Caki2 (cell line): Measurements from ENCODE around the gene KCNK4. TPM values are rescaled to one million over a fixed set of nuclear protein-coding genes. Genes with fewer than 3 reads are reported as not detected.

Experiments
- DNase-seq: peaks from one replicate; pipeline ENCODE4 v3.0.0-alpha.2; 2015; ENCODE audit warnings: low read depth
- in situ Hi-C: cut with HindIII; loops from 2 replicates; pipeline ENCODE4 v1.10.0; 2016; ENCODE audit warnings: low sequenced_read_pairs, low pct_unique_long_range_greater_than_20kb, mixed read lengths
- total RNA-seq: library from RNA; depleted of rRNA; stranded (reverse); fragments of >200 nt; shearing (Covaris generic); gene quantifications from 2 replicates; pipeline ENCODE4 v1.2.3, GENCODE V29; 2014; ENCODE audit warnings: low replicate concordance

The KCNK4 gene
- total RNA-seq, 1 experiment from 2014 or later: not detected

DNA sequence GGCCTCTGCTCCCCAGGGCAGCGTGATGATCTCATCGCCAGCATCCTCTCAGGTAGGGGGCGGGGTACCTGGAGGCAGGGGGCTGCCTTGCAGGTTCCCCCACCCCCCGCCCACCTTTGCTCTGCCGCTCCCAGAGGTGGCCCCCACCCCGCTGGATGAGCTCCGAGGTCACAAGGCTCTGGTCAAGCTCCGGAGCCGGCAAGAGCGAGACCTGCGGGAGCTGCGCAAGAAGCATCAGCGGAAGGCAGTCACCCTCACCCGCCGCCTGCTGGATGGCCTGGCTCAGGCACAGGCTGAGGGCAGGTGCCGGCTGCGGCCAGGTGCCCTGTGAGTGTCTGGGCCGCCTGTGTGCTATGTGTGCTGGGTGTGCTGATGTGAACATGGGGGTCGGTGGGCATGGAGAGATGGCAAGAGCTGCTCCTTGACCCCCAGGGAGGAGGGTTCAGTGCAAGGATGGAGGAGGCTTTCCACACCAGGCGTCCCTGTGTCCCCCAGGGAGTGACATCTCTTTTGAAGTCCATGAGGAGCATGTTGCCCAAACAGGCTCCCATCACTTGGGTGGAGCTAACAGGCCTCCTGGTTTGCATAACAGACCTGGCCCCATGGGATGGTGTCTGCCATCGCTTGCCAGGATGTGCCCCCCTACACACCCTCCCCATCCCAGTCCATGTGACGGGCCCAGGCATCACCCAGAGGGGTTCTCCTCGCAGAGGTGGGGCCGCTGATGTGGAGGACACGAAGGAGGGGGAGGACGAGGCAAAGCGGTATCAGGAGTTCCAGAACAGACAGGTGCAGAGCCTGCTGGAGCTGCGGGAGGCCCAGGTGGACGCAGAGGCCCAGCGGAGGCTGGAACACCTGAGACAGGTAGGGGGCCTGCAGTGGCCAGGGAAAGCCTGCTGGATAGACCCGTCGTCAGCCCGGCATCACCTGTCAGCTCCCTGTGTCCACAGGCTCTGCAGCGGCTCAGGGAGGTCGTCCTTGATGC is 25.6 kb upstream of the KCNK4 start:
- in situ Hi-C loops: no loop called here
- DNase-seq: no peak

DNA sequence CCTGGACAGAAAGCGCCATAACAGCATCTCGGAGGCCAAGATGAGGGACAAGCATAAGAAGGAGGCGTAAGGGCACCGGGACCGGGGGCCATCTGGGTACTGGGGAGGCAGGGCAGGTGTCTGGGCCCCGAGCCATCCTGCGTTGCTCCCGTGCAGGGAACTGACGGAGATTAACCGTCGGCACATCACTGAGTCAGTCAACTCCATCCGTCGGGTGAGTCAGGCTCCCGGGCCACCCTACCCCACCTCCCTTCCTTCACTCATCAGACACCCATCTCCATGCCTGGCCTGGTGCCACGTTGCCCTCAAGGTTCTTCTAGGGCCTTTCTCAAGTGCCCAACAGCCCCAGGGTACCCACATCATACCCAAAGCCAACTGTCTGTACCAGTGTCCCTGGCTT is 24.8 kb upstream of the KCNK4 start:
- in situ Hi-C loops: no loop called here
- no peak for DNase-seq

DNA sequence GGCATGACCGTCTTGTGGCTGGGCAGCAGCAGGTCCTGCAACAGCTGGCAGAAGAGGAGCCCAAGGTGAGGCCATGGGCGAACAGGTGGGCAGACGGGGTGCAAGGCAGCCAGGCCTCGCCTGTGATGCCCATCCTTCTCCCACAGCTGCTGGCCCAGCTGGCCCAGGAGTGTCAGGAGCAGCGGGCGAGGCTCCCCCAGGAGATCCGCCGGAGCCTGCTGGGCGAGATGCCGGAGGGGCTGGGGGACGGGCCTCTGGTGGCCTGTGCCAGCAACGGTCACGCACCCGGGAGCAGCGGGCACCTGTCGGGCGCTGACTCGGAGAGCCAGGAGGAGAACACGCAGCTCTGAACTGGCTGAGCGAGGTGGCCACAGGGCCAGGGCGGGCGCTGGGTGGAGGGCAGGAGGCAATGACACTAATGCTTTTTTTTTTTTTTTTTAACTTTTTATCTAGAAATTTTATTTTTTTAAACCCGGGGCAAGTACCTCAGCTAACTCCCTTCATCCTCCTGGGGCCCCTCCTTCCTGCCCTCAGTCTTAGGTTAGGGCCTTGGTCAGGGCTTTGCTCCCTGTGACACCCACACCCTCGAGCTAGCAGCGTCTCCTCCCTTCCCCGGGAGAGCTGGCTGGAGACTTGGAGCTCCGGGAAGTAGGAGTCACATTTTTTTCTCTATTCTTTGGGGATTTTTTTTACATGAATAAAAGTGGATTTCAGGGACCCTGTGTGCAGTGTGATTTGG is 23.7 kb upstream of the KCNK4 start:
- in situ Hi-C loops: no loop called here
- DNase-seq: no peak

DNA sequence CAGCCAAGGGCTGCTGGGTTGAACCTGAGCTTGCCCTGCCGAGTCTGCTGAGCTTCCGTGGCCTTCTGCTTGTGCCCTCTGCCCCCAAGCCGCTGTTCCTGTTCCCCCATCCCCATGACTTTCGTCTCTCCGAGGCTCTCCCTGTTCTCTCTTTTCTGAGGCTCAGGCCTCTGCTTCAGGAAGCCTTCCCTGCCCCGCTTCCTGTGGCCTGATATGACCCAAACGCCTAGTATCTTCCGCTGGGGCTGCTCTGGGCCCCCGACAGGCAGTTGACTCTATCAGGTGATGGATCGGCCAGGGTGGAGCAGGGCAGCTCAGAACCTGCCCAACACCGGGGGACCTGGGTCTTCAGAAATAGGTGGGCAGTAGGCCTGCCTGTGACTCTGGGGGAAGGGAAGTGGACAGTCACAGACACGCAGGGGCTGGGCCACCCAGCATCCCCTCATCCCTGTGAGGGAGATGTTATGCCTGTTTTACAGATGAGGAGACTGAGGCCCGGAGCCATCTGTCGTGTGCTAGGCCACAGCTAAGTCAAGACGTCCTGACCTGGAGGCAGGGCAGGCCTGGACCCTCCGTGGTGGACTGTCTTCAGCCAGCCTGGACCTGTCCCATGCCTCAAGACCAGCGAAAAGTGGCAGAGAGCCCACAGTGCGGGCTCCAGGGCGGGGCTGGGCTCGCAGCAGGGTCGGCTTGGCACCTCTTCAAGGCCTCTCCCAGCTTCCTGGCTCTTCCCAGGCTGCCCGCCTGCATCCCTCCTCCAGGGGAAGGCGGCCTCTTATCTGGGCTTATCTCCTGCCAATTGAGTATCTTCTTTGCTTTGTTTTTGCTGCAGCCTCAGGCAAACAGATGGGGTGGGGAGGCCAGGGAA is 22.8 kb upstream of the KCNK4 start:
- DNase-seq: peak; percentile 44
- in situ Hi-C loops: no loop called here

DNA sequence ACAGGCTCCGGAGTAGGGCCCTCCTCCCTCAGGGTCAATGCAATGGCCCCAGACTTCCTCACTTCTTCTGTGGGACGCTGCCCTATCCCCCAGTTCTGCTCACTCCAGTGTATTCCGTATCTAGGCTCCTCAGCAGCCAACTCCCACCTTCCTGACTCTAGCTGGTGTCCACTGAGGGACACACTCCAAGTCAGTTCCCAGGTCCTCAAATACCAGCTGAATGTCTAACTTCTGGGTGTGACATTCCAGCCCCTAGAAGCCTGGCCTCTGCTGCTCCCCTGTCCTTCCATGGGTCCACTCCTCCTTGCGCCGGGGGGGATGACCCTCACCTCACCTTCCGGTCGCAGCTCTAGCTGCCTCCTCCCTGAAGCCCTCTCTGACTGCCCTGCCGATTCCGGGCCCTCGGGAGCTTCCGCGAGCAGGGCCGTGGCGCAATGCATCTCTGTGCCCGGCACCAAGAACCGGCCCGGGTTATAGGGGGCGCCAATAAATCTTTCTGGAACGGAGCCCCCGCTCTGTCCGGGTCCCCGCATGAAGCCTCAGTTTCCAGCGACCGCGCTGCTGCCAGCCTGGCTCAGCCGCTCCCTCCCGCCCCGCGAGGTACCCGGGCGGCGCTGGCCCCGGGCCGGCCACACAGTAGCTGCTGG is 22.1 kb upstream of the KCNK4 start:
- in situ Hi-C loops: no loop called here
- peak; percentile 50 for DNase-seq

DNA sequence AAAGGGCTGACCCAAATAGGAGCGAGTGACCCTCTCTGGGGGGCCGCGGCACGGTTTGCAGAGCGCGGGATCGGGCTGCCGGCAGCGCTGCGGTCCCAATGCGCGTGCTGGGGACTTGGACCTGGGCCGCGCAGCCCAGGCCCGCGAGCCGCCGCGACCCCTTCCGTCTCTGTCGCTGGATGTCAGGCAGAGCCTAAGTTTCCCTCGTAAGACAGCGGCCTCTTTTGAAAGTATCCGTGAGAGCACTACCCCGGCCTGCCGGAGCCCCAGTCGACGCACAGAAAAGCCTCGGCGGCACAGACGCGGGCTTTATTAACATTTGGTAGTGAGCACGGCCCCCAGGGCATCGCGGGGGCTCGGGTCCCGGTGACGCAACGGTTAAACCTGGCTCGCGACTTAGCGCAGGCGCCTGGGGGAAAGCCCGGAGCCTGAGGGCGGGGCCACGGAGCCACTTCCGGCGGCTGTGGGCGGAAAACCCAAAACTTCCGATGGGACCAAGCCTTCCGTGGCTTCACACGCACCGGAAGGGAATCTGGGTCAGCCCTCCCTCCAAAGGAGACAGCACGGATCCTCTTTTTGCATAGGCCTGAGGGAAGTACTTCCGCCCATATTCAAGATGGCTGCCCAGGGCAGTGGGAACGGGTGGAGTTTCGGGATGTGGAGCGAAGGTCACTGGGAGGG is 21.4 kb upstream of the KCNK4 start:
- DNase-seq: peak; percentile 99
- in situ Hi-C loops: no loop called here

DNA sequence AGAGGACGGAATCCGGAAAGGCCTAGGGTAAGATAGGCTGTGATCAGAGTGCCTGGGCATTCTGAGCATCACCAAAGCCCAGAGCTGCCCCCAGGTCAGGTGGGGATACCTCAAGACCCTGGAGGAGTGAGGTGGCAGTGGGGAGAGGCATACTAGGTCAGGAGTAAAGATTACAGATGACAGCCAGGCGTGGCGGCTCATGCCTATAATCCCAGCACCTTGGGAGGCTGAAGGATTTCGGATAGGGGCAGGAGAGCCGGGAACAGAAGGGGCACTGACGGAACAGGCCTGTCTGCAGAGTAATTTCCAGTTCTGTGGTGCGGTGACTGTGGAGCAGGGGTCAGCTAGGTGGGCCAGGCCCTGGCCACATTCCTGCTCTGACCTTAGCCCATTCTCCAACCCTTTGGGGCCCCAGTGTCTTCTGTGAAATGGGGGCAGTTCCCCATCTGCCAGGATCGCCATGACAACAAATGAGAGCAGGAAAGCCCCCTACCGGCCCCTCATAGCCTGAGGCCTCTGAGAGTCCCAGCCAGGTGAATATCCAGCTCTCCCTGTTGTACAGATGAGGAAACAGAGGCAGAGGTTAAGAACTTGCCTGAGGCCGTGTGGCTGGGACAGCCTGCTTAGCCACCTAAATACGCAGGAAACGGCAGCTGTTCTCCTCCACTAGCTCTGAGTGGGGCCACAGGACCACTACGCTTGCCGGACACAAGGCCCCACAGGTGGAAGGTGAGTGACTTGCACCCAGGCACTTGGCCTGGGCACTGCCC is 15.9 kb upstream of the KCNK4 start:
- in situ Hi-C loops: no loop called here
- no peak for DNase-seq

DNA sequence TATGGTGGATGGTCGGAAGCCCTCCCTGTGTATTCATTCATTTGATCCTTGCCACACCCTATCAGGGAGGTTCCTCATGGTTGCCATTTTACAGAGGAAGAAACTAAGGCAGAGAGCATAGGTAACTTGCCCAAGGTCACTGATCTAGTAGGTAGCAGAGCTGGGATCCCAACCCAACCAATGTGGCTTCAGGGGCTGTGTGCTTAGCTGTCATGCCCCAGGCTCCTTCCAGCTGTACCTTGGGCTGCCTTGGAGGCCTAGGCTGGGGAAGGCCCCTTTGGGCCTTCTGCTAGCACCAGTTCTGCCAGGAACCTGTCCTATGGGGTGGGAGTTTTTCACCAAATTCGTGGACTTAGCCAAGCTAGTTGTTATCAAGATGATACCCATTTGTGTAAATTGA is 15.3 kb upstream of the KCNK4 start:
- no peak for DNase-seq
- in situ Hi-C loops: no loop called here

DNA sequence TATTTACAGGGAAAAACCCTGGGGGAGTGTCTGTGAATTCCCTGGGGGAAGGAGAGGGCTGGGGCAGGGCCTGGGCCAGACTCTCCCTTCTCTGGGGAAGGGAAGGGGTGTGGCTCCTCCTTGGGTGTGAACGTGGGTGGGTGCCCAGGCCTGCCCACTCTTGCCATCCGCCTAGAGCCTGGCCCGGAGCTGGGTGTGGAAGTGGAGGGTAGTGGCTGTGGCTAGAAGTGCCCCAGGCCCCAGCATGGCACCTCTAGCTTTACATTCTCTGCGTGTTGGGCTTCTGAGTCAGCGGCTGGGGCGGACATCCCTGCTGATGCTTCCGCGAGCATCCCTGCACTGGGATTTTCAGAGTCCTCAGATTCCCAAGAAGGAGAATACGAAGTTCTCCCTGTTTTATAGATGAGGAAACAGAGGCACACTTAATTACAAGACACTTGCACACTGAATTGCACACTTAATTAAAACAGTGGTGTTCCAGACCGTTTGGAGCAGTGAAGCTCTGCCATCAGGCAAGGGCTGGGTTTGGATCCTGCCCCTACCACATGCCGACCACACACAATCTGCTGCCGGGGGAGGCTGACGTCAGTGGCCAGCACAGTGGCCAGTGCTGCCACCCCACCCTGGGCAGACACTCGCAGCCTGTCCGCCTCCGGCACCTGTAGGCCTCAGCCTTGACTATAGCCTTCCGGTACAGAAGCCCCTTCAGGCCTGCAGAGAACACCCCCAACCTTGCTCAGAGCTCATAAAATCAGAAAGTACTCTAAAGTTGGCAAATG is 14.3 kb upstream of the KCNK4 start:
- DNase-seq: no peak
- in situ Hi-C loops: no loop called here

DNA sequence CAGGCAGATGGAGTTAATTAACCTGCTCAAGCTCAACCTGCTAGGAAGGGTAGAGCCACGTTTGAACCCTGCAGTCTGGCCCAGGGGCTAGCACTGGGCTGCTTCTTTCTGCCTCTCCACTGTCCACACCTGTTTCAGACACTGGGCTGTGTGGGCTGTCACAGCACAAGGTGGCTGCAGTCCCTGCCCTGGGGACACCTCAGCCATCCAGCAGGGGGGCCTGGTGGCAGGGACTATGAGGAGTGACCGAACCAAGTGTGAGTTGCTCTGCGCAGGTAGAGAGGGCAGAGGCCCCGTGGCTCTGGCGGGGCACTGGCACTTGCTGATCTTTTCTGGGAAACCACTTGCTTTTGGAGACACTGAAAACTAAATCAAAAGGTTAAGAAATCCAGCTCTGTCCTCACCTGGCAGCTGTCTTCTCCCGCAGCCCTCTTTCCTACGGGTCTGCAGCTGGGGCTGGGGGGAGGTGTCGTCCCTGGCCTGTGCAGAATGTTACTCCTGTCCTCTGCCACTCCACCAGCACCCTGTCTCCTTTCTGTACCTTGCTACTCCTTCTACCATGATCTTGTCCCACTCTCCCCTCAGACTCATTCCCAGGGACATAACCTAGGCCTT is 12.4 kb upstream of the KCNK4 start:
- in situ Hi-C loops: no loop called here
- DNase-seq: no peak

DNA sequence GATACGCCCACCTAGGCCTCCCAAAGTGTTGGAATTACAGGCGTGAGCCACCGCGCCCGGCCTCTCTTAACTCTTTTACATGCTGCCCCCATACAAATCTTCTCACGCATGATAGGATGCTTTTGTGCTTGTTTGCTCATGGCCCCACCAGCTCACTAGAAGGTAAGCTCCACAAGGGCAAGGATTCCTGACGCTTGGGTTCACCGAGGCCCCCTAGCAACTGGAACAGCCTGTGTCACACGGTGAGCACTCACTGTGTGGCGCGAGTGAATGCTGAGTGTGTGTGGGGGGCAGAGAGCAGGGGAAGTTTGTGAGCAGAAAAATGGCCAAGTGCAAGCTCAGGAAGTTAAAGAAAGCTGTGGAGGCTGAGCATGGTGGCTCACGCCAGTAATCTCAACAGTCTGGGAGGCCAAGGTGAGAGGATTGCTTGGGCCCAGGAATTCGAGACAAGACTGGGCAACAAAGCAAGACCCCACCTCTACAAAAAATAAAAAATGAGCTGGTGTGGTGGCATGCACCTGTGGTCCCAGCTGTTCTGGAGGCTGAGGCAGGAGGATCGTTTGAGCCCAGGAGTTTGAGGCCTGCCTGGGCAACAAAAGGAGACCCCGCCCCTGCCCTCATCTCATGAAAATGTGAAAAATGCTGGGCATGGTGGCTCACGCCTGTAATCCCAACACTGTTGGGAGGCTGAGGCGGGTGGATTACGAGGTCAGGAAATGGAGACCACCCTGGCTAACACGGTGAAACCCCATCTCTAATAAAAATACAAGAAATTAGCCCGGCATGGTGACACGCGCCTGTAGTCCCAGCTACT is 8.9 kb upstream of the KCNK4 start:
- no peak for DNase-seq
- in situ Hi-C loops: no loop called here

DNA sequence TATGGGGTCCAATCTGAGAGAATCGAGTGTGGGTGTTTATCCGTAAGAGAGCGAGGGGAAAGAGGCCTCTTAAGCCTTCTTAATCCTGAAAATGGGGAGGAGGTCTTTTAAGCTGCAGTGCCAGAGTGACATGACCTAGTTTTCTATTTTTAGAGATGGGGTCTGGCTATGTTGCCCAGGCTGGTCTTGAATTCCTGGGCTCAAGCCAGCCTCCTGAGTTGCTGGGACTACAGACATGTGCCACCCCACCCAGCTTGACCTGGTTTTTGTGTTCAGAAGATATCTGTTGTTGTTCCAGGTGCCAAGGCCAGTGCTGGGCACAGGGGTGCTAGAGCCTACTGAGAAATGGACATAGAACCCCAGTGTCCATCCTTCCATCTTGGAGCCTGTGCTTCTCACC is 8.0 kb upstream of the KCNK4 start:
- in situ Hi-C loops: no loop called here
- DNase-seq: no peak

DNA sequence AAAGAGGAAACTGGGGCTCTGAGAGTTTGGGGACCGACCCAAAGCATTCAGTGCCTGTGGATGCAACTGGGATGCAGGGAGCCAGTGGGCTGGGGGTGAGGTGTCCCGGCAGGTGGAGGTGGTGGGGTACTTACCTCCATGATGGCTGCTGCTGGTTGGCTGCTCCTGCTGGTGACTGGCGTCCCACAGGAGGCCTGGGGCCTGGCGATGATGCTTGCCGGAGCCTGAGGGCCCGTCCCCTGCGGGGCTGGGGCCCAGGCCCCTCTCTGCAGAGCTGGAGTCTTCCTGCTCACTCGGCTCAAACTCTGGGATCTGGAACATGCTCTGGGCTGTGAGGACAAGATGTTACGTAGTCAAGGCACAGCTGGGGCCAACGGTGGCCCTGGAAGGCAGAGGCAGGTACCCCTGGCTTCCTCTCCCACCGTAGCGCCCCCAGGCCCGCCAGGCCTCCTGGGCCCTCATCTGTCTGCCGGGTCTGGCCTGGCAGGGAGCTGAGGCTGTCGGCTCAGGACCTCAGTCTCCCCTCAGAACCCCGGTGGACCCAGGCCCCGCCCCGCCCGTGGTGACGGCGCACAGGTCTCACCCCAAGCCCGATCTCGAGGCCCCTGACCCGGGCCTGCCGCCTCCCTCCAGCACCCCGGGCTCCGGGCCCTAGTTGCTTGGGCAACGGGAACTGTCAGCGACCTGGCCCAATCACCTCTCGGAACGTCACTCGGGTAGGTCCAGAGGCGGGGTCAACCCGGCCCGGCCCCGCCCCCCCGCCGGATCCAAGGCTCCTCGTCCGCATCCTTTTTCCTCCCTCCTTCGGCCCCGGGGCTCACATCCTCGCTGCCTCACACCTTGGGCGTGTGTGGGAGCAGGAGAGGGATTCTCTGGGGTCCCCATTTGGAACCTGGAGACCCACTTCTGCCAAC is 6.8 kb upstream of the KCNK4 start, which contains the start of gene BAD:
Gene BAD (minus strand): TSS at position 618 of the 914 bp plus-strand sequence. CDS start 297 bp downstream, at position 321.
- DNase-seq: peak; percentile 81

More for the DNA sequence above, 6.8 kb upstream of the KCNK4 start, which contains the start of gene BAD:
- in situ Hi-C loops: no loop called here
